Right lobe of liver (tissue), 4 donors: ENCODE measurements around the gene SYVN1.

Experiments
- CTCF ChIP-seq, 4 donors: fragments of 200-600 bp in 3 of 4; fragments of 450-650 bp in 1 of 4; IDR thresholded peaks; one replicate each; pipeline versions ENCODE4 v1.5.1 to v1.8.0; 2016 to 2022; ENCODE audit warnings: antibody characterized with exemption in 4 of 4, mild to moderate bottlenecking in 2 of 4
- POLR2A ChIP-seq: fragments of 450-650 bp; IDR thresholded peaks from one replicate; pipeline ENCODE4 v1.6.1; 2017; ENCODE audit warnings: antibody characterized with exemption, mild to moderate bottlenecking
- donor health status: DM: no; HTN: no; CAD: no.
- donor health status: DM: no; HTN: no; CAD: no.
- donor health status: DM: no; HTN: yes; CAD: no.

- no peak for TF ChIP-seq CTCF (IDR thresholded peaks at IDR 0.05)
- TF ChIP-seq POLR2A = no peak
These were observed 1.9 kb downstream of the SYVN1 start for GRCh38 chr11:65132238-65132987.
